GM12872 (cell line): Measurements from ENCODE around the gene GRIK4.

Experiments used
- TF ChIP-seq, protein P1 (sequence below): IDR thresholded peaks from 3 replicates; pipeline ENCODE4 v1.5.1; 2011; ENCODE audit warnings: low read depth, mild to moderate bottlenecking, low read length, moderate library complexity; ENCODE audit not compliant: insufficient read depth

Gene GRIK4

DNA sequence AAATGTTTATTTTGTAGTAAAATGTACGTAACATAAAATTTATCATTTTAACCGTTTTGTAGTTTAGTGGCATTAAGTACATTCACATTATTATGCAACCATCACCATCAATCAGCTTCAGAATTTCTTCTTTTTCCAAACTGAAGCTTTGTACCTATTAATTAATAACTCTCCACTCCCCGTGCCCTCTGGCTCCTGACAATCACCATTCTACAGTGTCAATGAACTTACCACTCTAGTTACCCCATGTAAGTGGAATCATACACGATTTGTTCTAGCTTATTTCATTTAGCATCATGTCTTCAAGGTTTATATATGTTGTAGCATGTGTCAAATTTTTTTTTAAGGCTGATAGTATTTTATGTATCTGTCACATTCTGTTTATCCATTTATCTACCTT, 522.1 kb downstream of the GRIK4 start:
- TF ChIP-seq, protein P1, sequence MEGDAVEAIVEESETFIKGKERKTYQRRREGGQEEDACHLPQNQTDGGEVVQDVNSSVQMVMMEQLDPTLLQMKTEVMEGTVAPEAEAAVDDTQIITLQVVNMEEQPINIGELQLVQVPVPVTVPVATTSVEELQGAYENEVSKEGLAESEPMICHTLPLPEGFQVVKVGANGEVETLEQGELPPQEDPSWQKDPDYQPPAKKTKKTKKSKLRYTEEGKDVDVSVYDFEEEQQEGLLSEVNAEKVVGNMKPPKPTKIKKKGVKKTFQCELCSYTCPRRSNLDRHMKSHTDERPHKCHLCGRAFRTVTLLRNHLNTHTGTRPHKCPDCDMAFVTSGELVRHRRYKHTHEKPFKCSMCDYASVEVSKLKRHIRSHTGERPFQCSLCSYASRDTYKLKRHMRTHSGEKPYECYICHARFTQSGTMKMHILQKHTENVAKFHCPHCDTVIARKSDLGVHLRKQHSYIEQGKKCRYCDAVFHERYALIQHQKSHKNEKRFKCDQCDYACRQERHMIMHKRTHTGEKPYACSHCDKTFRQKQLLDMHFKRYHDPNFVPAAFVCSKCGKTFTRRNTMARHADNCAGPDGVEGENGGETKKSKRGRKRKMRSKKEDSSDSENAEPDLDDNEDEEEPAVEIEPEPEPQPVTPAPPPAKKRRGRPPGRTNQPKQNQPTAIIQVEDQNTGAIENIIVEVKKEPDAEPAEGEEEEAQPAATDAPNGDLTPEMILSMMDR: no peak

DNA sequence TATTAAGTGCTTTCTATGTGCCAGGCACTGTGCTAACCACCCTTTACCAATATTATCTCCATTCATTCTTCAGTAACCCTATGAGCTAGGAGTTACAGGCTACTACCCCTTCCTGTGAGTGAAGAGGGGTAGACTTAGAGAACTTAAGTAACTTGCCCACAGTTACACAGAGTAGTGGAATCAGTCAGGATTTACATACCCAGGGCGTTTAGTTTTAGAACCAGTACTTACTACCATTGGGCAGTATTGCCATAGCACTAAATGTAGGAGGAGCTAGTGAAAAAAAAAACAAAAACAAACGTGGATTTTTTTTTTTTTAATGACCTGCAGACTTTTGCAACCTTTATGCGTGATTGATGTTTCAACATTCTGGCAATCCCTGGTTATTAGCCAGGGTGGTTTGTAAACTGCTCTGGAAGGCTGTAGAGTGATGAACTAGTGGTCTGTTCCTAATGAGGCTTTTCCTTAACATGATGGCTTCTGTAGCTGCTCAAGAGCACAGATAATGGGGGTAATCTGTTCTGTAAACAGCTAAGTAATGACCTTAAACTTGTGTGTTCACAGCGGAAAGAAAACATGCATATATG, 523.7 kb downstream of the GRIK4 start:
- TF ChIP-seq, protein P1: no peak

DNA sequence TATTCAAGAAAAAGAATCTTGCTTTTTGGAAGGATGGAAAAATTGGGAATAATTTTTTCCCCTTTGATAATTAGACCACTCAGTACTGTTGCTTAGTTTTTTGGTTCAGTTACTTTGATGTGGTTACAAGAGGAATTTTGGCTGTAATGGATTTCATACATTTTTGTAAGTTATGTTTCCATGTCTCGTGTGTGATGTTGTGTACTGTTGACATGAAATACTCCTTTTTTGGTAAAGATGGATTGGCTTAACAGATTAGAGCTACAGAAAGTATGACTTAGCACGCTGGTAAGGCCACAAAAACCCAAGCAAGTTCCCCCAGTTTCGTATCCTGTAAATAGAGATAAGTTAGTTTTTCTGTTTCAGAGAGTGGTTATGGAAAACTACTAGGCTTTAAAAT, 524.2 kb downstream of the GRIK4 start:
- TF ChIP-seq, protein P1: no peak

DNA sequence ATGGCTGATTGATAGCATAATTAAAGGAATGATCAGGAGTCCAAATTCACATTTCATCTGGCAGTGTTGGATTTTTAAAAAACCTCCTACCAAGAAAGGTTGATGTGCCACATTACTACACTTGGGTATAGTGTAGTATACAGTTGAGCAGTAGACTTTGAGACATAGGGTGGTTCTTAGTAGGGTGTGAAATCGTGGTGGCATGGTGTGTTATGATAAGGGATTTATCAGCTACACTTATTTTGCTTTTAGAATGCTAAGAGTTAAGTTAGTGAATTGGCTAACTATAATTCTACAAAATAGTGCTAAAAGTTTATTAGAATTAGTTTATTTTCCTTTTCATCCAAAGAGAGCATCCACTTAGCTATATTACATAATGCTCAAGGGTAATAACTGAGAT, 525.5 kb downstream of the GRIK4 start:
- TF ChIP-seq, protein P1: no peak
